ENCODE measurements around the gene HNRNPD.
"Not testable (repeated sequence)": the region's sequence is repeated elsewhere in the genome, so short reads cannot be mapped to it uniquely, and the experiment has no call there.

The HNRNPD gene

GRCh38 chr4:82380344-82380743 lies 6.6 kb upstream of the HNRNPD start:
- in situ Hi-C loops (cut with HindIII; ENCODE audit: low pct_ligation_motif_present, low pct_unique_long_range_greater_than_20kb, low sequenced_read_pairs): no loop called here
- DNase-seq: no peak

GRCh38 chr4:82376109-82376508 lies 2.3 kb upstream of the HNRNPD start:
- DNase-seq: no peak
- in situ Hi-C loops (cut with HindIII; ENCODE audit: low pct_ligation_motif_present, low pct_unique_long_range_greater_than_20kb, low sequenced_read_pairs): no loop called here

DNA sequence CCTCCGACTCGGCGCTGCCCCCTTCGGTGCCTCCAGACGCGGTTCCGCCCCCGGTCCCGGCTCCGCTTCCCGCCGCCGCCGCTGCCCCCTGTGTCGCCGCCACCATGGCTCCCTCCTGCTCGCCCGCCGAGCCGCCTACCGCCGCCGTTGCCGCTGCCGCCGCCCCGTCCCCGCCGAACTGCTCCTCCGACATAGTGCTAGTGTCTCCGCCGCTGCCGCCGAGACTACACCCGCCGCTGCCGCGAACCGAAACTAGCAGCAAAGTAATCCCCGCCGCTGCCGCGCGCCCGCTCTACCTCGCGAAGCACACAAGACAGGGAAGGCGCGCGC lies 340 bp downstream of the HNRNPD start:
- in situ Hi-C loops (cut with HindIII; ENCODE audit: low pct_ligation_motif_present, low pct_unique_long_range_greater_than_20kb, low sequenced_read_pairs): no loop called here
- DNase-seq: no peak

GRCh38 chr4:82372517-82373485 lies 990 bp downstream of the HNRNPD start:
- in situ Hi-C loops (cut with HindIII; ENCODE audit: low pct_ligation_motif_present, low pct_unique_long_range_greater_than_20kb, low sequenced_read_pairs): no loop called here
- peak; percentile 77 for DNase-seq

DNA sequence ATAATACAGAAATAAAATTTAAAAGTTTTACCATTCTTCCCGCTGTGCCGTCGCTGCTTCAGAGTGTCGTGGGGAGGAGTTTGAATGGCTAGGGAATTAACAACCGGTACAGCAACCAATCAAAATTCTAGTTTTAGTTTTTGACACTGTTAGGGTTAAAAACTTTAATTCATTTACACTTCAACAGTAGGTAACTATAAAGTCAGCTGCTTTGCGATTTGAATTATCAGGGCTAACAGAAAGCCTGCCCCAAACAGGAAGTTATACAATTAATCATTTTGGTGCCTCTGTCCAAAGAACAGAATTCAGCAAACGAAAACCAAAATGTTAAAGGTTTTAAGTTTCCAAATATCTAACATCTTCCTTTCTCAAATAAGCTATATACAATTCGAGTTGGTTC lies 2.3 kb downstream of the HNRNPD start:
- DNase-seq: no peak
- in situ Hi-C loops (cut with HindIII; ENCODE audit: low pct_ligation_motif_present, low pct_unique_long_range_greater_than_20kb, low sequenced_read_pairs): no loop called here

- in situ Hi-C loops (cut with HindIII; ENCODE audit: low pct_ligation_motif_present, low pct_unique_long_range_greater_than_20kb, low sequenced_read_pairs): no loop called here
These were observed 6.2 kb downstream of the HNRNPD start for GRCh38 chr4:82367438-82368097.

DNA sequence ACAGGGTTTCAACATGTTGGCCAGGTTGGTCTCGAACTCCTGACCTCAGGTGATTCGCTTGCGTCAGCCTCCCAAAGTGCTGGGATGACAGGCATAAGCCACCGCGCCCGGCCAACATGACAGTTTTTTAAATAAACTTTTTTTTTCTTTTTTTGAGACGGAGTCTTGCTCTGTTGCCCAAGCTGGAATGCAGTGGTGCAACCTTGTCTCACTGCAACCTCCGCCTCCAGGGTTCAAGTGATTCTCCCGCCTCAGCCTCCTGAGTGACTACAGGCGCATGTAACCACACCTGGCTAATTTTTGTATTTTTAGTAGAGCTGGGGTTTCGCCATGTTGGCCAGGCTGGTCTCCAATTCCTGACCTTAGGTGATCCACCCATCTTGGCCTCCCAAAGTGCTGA lies 7.4 kb downstream of the HNRNPD start:
- DNase-seq; in situ Hi-C loops (cut with HindIII; ENCODE audit: low pct_ligation_motif_present, low pct_unique_long_range_greater_than_20kb, low sequenced_read_pairs): not testable (repeated sequence)

More at GRCh38 chr4:82367438-82368097, 6.2 kb downstream of the HNRNPD start:
- DNase-seq: no peak

DNA sequence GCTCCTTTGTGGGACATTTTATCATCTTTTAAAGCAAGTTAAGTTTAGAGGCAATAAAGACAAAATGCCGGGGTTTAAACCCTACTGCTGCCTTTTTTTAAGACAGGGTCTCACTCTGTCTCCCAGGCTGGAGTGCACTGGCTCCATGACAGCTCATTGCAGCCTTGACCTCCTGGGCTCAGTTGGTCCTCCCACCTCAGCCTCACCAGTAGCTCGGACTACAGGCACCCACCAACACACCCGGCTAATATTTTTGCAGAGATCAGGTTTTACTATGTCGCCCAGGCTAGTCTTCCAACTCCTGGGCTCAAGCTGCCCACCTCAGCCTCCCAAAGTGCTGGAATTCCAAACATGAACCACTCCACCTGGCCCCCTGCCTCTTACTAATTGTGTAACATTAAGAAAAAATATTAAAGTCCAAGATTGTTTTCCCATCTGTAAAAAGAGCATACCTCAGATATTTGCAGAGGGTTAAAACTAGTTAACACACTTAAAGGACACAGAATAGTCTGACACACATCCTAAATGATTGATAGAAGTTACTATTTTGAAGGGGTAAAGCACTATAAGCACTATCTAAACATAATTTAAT lies 9.8 kb downstream of the HNRNPD start:
- in situ Hi-C loops (cut with HindIII; ENCODE audit: low pct_ligation_motif_present, low pct_unique_long_range_greater_than_20kb, low sequenced_read_pairs): no loop called here
- no peak for DNase-seq

DNA sequence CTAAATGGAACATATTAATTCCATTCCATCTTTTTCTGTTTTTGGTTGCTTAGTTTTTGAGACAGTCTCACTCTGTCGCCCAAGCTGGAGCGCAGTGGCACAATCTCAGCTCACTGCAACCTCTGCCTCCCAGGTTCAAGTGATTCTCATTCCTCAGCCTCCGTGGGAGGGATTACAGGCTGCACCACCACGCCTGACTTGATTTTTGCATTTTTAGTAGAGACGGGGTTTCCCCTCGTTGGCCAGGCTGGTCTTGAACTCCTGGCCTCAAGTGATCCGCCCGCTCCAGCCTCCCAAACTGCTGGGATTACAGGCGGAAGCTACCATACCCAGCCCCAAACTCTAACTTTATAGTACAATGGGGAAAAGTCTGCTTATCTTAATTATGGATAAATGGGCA lies 11.2 kb downstream of the HNRNPD start:
- in situ Hi-C loops (cut with HindIII; ENCODE audit: low pct_ligation_motif_present, low pct_unique_long_range_greater_than_20kb, low sequenced_read_pairs): no loop called here
- DNase-seq: peak; percentile 24

GRCh38 chr4:82360298-82361177 lies 13.3 kb downstream of the HNRNPD start:
- peak; percentile 53 for DNase-seq
- in situ Hi-C loops (cut with HindIII; ENCODE audit: low pct_ligation_motif_present, low pct_unique_long_range_greater_than_20kb, low sequenced_read_pairs): no loop called here

DNA sequence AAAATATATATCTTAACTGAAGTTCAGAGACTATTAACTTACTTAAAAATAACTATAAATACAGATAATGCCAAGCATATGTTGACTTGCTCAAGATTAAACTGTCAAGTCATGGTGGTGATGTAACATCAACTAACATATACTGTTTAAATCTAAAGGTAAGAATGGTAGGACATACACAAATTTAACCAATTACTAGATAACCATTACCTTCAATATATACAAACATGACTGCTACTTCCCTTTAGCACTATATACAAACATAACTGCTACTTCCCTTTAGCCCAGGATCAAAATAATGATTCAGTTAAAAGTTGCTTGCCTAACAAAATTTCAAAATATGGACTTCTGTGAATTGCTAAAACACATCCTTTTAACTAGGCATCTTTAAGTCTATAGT lies 14.9 kb downstream of the HNRNPD start:
- in situ Hi-C loops (cut with HindIII; ENCODE audit: low pct_ligation_motif_present, low pct_unique_long_range_greater_than_20kb, low sequenced_read_pairs): no loop called here
- no peak for DNase-seq

- in situ Hi-C loops (cut with HindIII; ENCODE audit: low pct_ligation_motif_present, low pct_unique_long_range_greater_than_20kb, low sequenced_read_pairs): no loop called here
- DNase-seq: no peak
These were observed 16.2 kb downstream of the HNRNPD start for GRCh38 chr4:82357640-82358039.

GRCh38 chr4:82354788-82355187 lies 19.0 kb downstream of the HNRNPD start:
- in situ Hi-C loops (cut with HindIII; ENCODE audit: low pct_ligation_motif_present, low pct_unique_long_range_greater_than_20kb, low sequenced_read_pairs): no loop called here
- no peak for DNase-seq

GRCh38 chr4:82352825-82353366 lies 20.9 kb downstream of the HNRNPD start:
- no peak for DNase-seq
- in situ Hi-C loops (cut with HindIII; ENCODE audit: low pct_ligation_motif_present, low pct_unique_long_range_greater_than_20kb, low sequenced_read_pairs): no loop called here

GRCh38 chr4:82352118-82352824 lies 21.5 kb downstream of the HNRNPD start:
- no peak for DNase-seq
- in situ Hi-C loops (cut with HindIII; ENCODE audit: low pct_ligation_motif_present, low pct_unique_long_range_greater_than_20kb, low sequenced_read_pairs): no loop called here

DNA sequence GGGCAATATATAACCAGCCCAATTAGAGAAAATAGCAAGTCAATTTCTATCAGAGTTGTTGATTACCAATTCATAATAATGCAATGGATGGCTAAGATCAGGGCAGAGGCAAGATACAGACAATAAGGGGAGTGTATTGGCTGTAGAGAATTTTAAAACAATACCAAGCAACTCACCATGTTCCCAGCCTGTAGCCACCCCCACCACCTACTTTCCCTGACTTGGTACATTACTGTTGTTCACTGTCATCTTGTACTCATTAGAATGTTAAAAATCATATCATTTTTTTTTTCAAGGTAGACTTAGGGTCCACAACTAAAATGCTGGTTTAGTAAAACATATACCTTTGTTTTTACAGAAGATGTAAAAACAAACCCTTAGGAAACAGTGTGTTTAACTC lies 27.7 kb downstream of the HNRNPD start:
- in situ Hi-C loops (cut with HindIII; ENCODE audit: low pct_ligation_motif_present, low pct_unique_long_range_greater_than_20kb, low sequenced_read_pairs): no loop called here

DNA sequence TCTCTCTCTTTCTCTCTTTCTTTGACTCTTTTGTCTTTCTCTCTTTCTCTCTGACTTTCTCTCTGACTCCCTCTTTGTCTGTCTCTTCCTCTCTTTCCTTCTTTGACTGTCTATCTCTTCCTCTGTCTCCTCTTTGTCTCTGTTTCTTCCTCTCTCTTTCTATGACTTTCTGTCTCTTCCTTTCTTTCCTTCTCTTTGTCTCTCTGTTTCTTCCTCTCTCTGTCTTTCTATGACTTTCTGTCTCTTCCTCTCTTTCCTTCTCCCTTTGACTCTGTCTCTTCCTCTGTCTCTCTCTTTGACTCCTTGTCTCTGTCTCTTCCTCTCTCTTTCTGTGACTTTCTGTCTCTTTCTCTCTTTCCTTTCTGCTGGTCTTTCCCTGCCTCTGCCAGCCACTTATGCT lies 38.7 kb downstream of the HNRNPD start:
- in situ Hi-C loops (cut with HindIII; ENCODE audit: low pct_ligation_motif_present, low pct_unique_long_range_greater_than_20kb, low sequenced_read_pairs): no loop called here
- no peak for DNase-seq

More for the DNA sequence above, 27.7 kb downstream of the HNRNPD start:
- DNase-seq: no peak

DNA sequence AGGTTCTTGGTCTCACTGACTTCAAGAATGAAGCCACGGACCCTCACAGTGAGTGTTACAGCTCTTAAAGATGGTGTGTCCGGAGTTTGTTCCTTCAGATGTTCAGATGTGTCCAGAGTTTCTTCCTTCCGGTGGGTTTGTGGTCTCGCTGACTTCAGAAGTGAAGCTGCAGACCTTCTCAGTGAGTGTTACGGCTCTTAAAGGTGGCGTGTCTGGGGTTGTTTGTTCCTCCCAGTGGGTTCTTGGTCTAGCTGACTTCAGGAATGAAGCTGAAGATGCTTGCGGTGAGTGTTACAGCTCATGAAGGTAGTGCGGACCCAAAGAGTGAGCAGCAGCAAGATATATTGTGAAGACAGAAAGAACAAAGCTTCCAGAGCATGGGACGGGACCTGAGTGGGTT lies 40.1 kb downstream of the HNRNPD start:
- DNase-seq; in situ Hi-C loops (cut with HindIII; ENCODE audit: low pct_ligation_motif_present, low pct_unique_long_range_greater_than_20kb, low sequenced_read_pairs): not testable (repeated sequence)
